Measurements from ENCODE around the gene TUT7. TPM values are rescaled to one million over a fixed set of nuclear protein-coding genes. Genes with fewer than 3 reads are reported as not detected.

The TUT7 gene
- total RNA-seq, 2 donors from 2014 or later, result 17.7 to 31.5 TPM

GRCh38 chr9:86280580-86280979 lies 73.6 kb downstream of the TUT7 start:
- no peak for DNase-seq (ENCODE audit: low spot score)
- no peaks in the 10 kb centered on the region for H3K36me3 ChIP-seq
- no peak for TF ChIP-seq CTCF (IDR thresholded peaks at IDR 0.05)
- no peak overlapping the region for H3K4me3 ChIP-seq
- H3K27ac ChIP-seq, result no peak overlapping the region
- no peak for ATAC-seq (ENCODE audit: insufficient number of reproducible peaks, low FRiP score, low read depth)
- H3K9me3 ChIP-seq, result no peaks in the 10 kb centered on the region
- no peaks in the 10 kb centered on the region for H3K27me3 ChIP-seq (replicated peaks; ENCODE audit: insufficient read depth)
- peaks cover 15 to 25% of the 10 kb centered on the region in 2 donors for H3K4me1 ChIP-seq (ENCODE audit: control insufficient read depth in 1 of 2, low read depth in 2 of 2)

- no peaks in the 10 kb centered on the region for H3K9me3 ChIP-seq
- ATAC-seq (ENCODE audit: insufficient number of reproducible peaks, low FRiP score, low read depth), result no peak
- no peaks in the 10 kb centered on the region for H3K27me3 ChIP-seq (replicated peaks; ENCODE audit: insufficient read depth)
- H3K36me3 ChIP-seq, result no peaks in the 10 kb centered on the region
- DNase-seq (ENCODE audit: low spot score), result no peak
- TF ChIP-seq CTCF (IDR thresholded peaks at IDR 0.05), result no peak
- H3K4me1 ChIP-seq (ENCODE audit: control insufficient read depth in 1 of 2, low read depth in 2 of 2), result peaks cover 15 to 33% of the 10 kb centered on the region in 2 donors
- no peak overlapping the region for H3K27ac ChIP-seq
- no peak overlapping the region for H3K4me3 ChIP-seq
Measured at GRCh38 chr9:86279839-86280238, 74.4 kb downstream of the TUT7 start.

- no peaks in the 10 kb centered on the region for H3K36me3 ChIP-seq
- no peak for DNase-seq (ENCODE audit: low spot score)
- H3K4me1 ChIP-seq (ENCODE audit: control insufficient read depth in 1 of 2, low read depth in 2 of 2), result peaks cover 11 to 32% of the 10 kb centered on the region in 2 donors
- H3K4me3 ChIP-seq, result no peak overlapping the region
- no peak overlapping the region for H3K27ac ChIP-seq
- ATAC-seq (ENCODE audit: insufficient number of reproducible peaks, low FRiP score, low read depth), result no peak
- H3K9me3 ChIP-seq, result no peaks in the 10 kb centered on the region
- TF ChIP-seq CTCF (IDR thresholded peaks at IDR 0.05), result no peak
- H3K27me3 ChIP-seq (replicated peaks; ENCODE audit: insufficient read depth), result no peaks in the 10 kb centered on the region
Measured at GRCh38 chr9:86277072-86277471, 77.1 kb downstream of the TUT7 start.

GRCh38 chr9:86275962-86276361 lies 78.2 kb downstream of the TUT7 start:
- no peak for TF ChIP-seq CTCF (IDR thresholded peaks at IDR 0.05)
- no peak for DNase-seq (ENCODE audit: low spot score)
- H3K4me3 ChIP-seq, result no peak overlapping the region
- no peaks in the 10 kb centered on the region for H3K36me3 ChIP-seq
- H3K4me1 ChIP-seq (ENCODE audit: control insufficient read depth in 1 of 2, low read depth in 2 of 2), result peaks cover 7 to 26% of the 10 kb centered on the region in 2 donors
- no peak for ATAC-seq (ENCODE audit: insufficient number of reproducible peaks, low FRiP score, low read depth)
- no peaks in the 10 kb centered on the region for H3K27me3 ChIP-seq (replicated peaks; ENCODE audit: insufficient read depth)
- no peaks in the 10 kb centered on the region for H3K9me3 ChIP-seq
- no peak overlapping the region for H3K27ac ChIP-seq

GRCh38 chr9:86274821-86275643 lies 79.2 kb downstream of the TUT7 start:
- Histone ChIP-seq H3K4me1 (ENCODE audit: control insufficient read depth in 1 of 2, low read depth in 2 of 2) (peaks cover 1 to 16% of the 10 kb centered on the region in 2 donors), H3K27ac (no peak overlapping the region), H3K4me3 (no peak overlapping the region), H3K27me3 (replicated peaks; ENCODE audit: insufficient read depth) (no peaks in the 10 kb centered on the region), H3K9me3 (no peaks in the 10 kb centered on the region), H3K36me3 (no peaks in the 10 kb centered on the region)
- no peak for DNase-seq (ENCODE audit: low spot score)
- no peak for TF ChIP-seq CTCF (IDR thresholded peaks at IDR 0.05)
- no peak for ATAC-seq (ENCODE audit: insufficient number of reproducible peaks, low FRiP score, low read depth)
